GM18909 (cell line): Measurements from ENCODE around the gene NECTIN4.
"Not testable (repeated sequence)": the region's sequence is repeated elsewhere in the genome, so short reads cannot be mapped to it uniquely, and the experiment has no call there.

Experiments
- ATAC-seq: cut with Tn5 transposase; IDR thresholded peaks from one replicate; pipeline ENCODE4 v1.9.1; 2021; ENCODE audit warnings: mild to moderate bottlenecking; ENCODE audit not compliant: unreplicated experiment, poor library complexity

The NECTIN4 gene

GRCh38 chr1:161089251-161089924 lies at the start of gene NECTIN4:
Gene NECTIN4, minus strand, starts transcription at chr1:161089558. Its CDS starts 262 bp downstream, at chr1:161089296.
- ATAC-seq, result no peak

GRCh38 chr1:161138431-161138830 lies 49.1 kb upstream of the NECTIN4 start:
- no peak for ATAC-seq

- no peak for ATAC-seq
These were observed 48.5 kb upstream of the NECTIN4 start for GRCh38 chr1:161137881-161138280.

GRCh38 chr1:161133220-161133740 lies 43.9 kb upstream of the NECTIN4 start:
- peak; percentile 7 for ATAC-seq

- ATAC-seq, result peak; percentile 92
These were observed 43.3 kb upstream of the NECTIN4 start, which contains the start of gene DEDD for GRCh38 chr1:161132410-161133219. Gene DEDD, minus strand, starts transcription at chr1:161132667. Its CDS starts 8,205 bp downstream, at chr1:161124462.

- ATAC-seq, result peak; percentile 8
These were observed 42.4 kb upstream of the NECTIN4 start for GRCh38 chr1:161131523-161132409.

- no peak for ATAC-seq
These were observed 40.9 kb upstream of the NECTIN4 start for GRCh38 chr1:161130266-161130665.

GRCh38 chr1:161128591-161129420 lies 39.4 kb upstream of the NECTIN4 start:
- no peak for ATAC-seq

- no peak for ATAC-seq
These were observed 38.3 kb upstream of the NECTIN4 start for GRCh38 chr1:161127649-161128048.

- no peak for ATAC-seq
These were observed 33.6 kb upstream of the NECTIN4 start for GRCh38 chr1:161122967-161123366.

- no peak for ATAC-seq
These were observed 32.5 kb upstream of the NECTIN4 start for GRCh38 chr1:161121834-161122233.

GRCh38 chr1:161121042-161121650 lies 31.8 kb upstream of the NECTIN4 start:
- no peak for ATAC-seq

- ATAC-seq, result peak; percentile 38
These were observed 29.9 kb upstream of the NECTIN4 start for GRCh38 chr1:161119092-161119903.

- ATAC-seq, result peak; percentile 82
These were observed 28.6 kb upstream of the NECTIN4 start, which contains the start of the genes NIT1 and PFDN2 for GRCh38 chr1:161117759-161118581. Gene NIT1, plus strand, starts transcription at chr1:161118105. Its CDS starts 72 bp downstream, at chr1:161118177. Gene PFDN2, minus strand, starts transcription at chr1:161118037. Its CDS starts 11 bp downstream, at chr1:161118026.

GRCh38 chr1:161115961-161116360 lies 26.6 kb upstream of the NECTIN4 start:
- not testable (repeated sequence) for ATAC-seq

- no peak for ATAC-seq
These were observed 25.9 kb upstream of the NECTIN4 start for GRCh38 chr1:161115132-161115711.

GRCh38 chr1:161114556-161114955 lies 25.2 kb upstream of the NECTIN4 start:
- ATAC-seq, result no peak
